ENCODE data around the gene CACHD1. TPM values are rescaled to one million over a fixed set of nuclear protein-coding genes. Genes with fewer than 3 reads are reported as not detected.

CACHD1 gene
- total RNA-seq, 3 donors from 2014 or later (not counting 1 experiment from before 2014, with no cell fraction given): not detected

- Histone ChIP-seq H3K4me1 (ENCODE audit: control insufficient read depth, insufficient read depth, low read length) (no peaks in the 10 kb centered on the region), H3K9me3 (ENCODE audit: control insufficient read depth, insufficient read depth, low read length) (no peaks in the 10 kb centered on the region), H3K27me3 (ENCODE audit: control insufficient read depth, insufficient read depth, low read length) (no peaks in the 10 kb centered on the region), H3K27ac (ENCODE audit: low read length) (no peak overlapping the region), H3K36me3 (ENCODE audit: control insufficient read depth, insufficient read depth, low read length) (no peaks in the 10 kb centered on the region), H3K4me3 (ENCODE audit: low read length) (no peak overlapping the region)
- no peak for ATAC-seq
- intact Hi-C loops (cut with micrococcal nuclease): no loop called here
- Mint-ChIP-seq H3K27me3 (ENCODE audit: low read depth in 2 of 2) (peaks cover 0 to 3% of the 10 kb centered on the region in 2 donors), H3K9me3 (no peaks in the 10 kb centered on the region), H3K36me3 (no peaks in the 10 kb centered on the region), H3K27ac (no peak overlapping the region), H3K4me1 (peaks cover 6 to 11% of the 10 kb centered on the region in 2 donors), H3K4me3 (peak overlapping the region; percentile 10)
- DNase-seq: peak in 1 of 2 donors; percentile 7
- 42% methylated on average over 2 of the region's 4 CpGs for WGBS (ENCODE audit: insufficient coverage)
- no peak for TF ChIP-seq CTCF (IDR thresholded peaks at IDR 0.05)
These were observed 160.7 kb downstream of the CACHD1 start for GRCh38 chr1:64630611-64631010.

- H3K4me3 ChIP-seq (ENCODE audit: low read length): no peak overlapping the region
- no peak for ATAC-seq
- H3K27ac ChIP-seq (ENCODE audit: low read length): no peak overlapping the region
- DNase-seq: no peak
- H3K9me3 ChIP-seq (ENCODE audit: control insufficient read depth, insufficient read depth, low read length): no peaks in the 10 kb centered on the region
- intact Hi-C loops (cut with micrococcal nuclease): no loop called here
- H3K27me3 ChIP-seq (ENCODE audit: control insufficient read depth, insufficient read depth, low read length): no peaks in the 10 kb centered on the region
- H3K4me3 Mint-ChIP-seq: no peak overlapping the region
- WGBS (ENCODE audit: insufficient coverage): 77% methylated on average over 3 of the region's 3 CpGs
- no peak overlapping the region for H3K27ac Mint-ChIP-seq
- TF ChIP-seq CTCF (IDR thresholded peaks at IDR 0.05): no peak
- no peaks in the 10 kb centered on the region for H3K36me3 ChIP-seq (ENCODE audit: control insufficient read depth, insufficient read depth, low read length)
- no peaks in the 10 kb centered on the region for H3K4me1 ChIP-seq (ENCODE audit: control insufficient read depth, insufficient read depth, low read length)
- no peaks in the 10 kb centered on the region for H3K9me3 Mint-ChIP-seq
- H3K27me3 Mint-ChIP-seq (ENCODE audit: low read depth in 2 of 2): peaks cover 0 to 3% of the 10 kb centered on the region in 2 donors
- peaks cover 6 to 11% of the 10 kb centered on the region in 2 donors for H3K4me1 Mint-ChIP-seq
- no peaks in the 10 kb centered on the region for H3K36me3 Mint-ChIP-seq
These were observed 161.6 kb downstream of the CACHD1 start for GRCh38 chr1:64631346-64632034.

- Mint-ChIP-seq H3K4me1 (peaks cover 6 to 11% of the 10 kb centered on the region in 2 donors), H3K4me3 (no peak overlapping the region), H3K9me3 (no peaks in the 10 kb centered on the region), H3K27ac (no peak overlapping the region), H3K36me3 (no peaks in the 10 kb centered on the region), H3K27me3 (ENCODE audit: low read depth in 2 of 2) (peaks cover 0 to 3% of the 10 kb centered on the region in 2 donors)
- no peak overlapping the region for H3K27ac ChIP-seq (ENCODE audit: low read length)
- TF ChIP-seq CTCF (IDR thresholded peaks at IDR 0.05): no peak
- 94% methylated on average over 6 of the region's 6 CpGs for WGBS (ENCODE audit: insufficient coverage)
- no peaks in the 10 kb centered on the region for H3K27me3 ChIP-seq (ENCODE audit: control insufficient read depth, insufficient read depth, low read length)
- no peak overlapping the region for H3K4me3 ChIP-seq (ENCODE audit: low read length)
- H3K9me3 ChIP-seq (ENCODE audit: control insufficient read depth, insufficient read depth, low read length): no peaks in the 10 kb centered on the region
- intact Hi-C loops (cut with micrococcal nuclease): no loop called here
- no peaks in the 10 kb centered on the region for H3K36me3 ChIP-seq (ENCODE audit: control insufficient read depth, insufficient read depth, low read length)
- ATAC-seq: no peak
- DNase-seq: no peak
- H3K4me1 ChIP-seq (ENCODE audit: control insufficient read depth, insufficient read depth, low read length): no peaks in the 10 kb centered on the region
These were observed 163.0 kb downstream of the CACHD1 start for GRCh38 chr1:64632936-64633335.

GRCh38 chr1:64645735-64646134 lies 175.8 kb downstream of the CACHD1 start:
- H3K27me3 ChIP-seq (ENCODE audit: control insufficient read depth, insufficient read depth, low read length): no peaks in the 10 kb centered on the region
- no peaks in the 10 kb centered on the region for H3K9me3 Mint-ChIP-seq
- H3K4me3 Mint-ChIP-seq: no peak overlapping the region
- DNase-seq (no peak), ATAC-seq (no peak)
- H3K27ac ChIP-seq (ENCODE audit: low read length): no peak overlapping the region
- no peaks in the 10 kb centered on the region for H3K4me1 ChIP-seq (ENCODE audit: control insufficient read depth, insufficient read depth, low read length)
- no peaks in the 10 kb centered on the region for H3K9me3 ChIP-seq (ENCODE audit: control insufficient read depth, insufficient read depth, low read length)
- no peak overlapping the region for H3K27ac Mint-ChIP-seq
- intact Hi-C loops (cut with micrococcal nuclease): no loop called here
- H3K36me3 ChIP-seq (ENCODE audit: control insufficient read depth, insufficient read depth, low read length): no peaks in the 10 kb centered on the region
- peaks cover 6 to 10% of the 10 kb centered on the region in 2 donors for H3K27me3 Mint-ChIP-seq (ENCODE audit: low read depth in 2 of 2)
- TF ChIP-seq CTCF (IDR thresholded peaks at IDR 0.05): no peak
- H3K36me3 Mint-ChIP-seq: no peaks in the 10 kb centered on the region
- H3K4me3 ChIP-seq (ENCODE audit: low read length): no peak overlapping the region
- no peaks in the 10 kb centered on the region for H3K4me1 Mint-ChIP-seq
- WGBS (ENCODE audit: insufficient coverage): 82% methylated on average over 1 of the region's 3 CpGs

Data from natural killer cell (primary cell).